ENCODE data around the gene PHLDB1.

- TF ChIP-seq CTCF (IDR thresholded peaks at IDR 0.05) (no peak), POLR2A (IDR thresholded peaks at IDR 0.05) (no peak)
These were observed 42.5 kb downstream of the PHLDB1 start for GRCh38 chr11:118649941-118650340.
